ENCODE data around the gene CADPS2.

GRCh38 chr7:122597277-122597676 lies 289.0 kb downstream of the CADPS2 start:
- TF ChIP-seq EP300 (IDR thresholded peaks at IDR 0.05) (no peak), POLR2A (IDR thresholded peaks at IDR 0.05) (no peak), CTCF (IDR thresholded peaks at IDR 0.05) (no peak)
